Measurements from ENCODE around the gene GTF2H3.

GTF2H3 gene

GRCh38 chr12:123598522-123598921, 35.1 kb upstream of the GTF2H3 start:
- ATAC-seq: no peak
- TF ChIP-seq PATZ1 (CRISPR knock-in tag; IDR thresholded peaks at IDR 0.05; ENCODE audit: borderline replicate concordance): no peak
- TF ChIP-seq ZFP3 (CRISPR knock-in tag; IDR thresholded peaks at IDR 0.05): no peak
- no peak for TF ChIP-seq RARB (CRISPR knock-in tag; IDR thresholded peaks at IDR 0.05)
- no peak for TF ChIP-seq ZNF70 (CRISPR knock-in tag; IDR thresholded peaks at IDR 0.05)

DNA sequence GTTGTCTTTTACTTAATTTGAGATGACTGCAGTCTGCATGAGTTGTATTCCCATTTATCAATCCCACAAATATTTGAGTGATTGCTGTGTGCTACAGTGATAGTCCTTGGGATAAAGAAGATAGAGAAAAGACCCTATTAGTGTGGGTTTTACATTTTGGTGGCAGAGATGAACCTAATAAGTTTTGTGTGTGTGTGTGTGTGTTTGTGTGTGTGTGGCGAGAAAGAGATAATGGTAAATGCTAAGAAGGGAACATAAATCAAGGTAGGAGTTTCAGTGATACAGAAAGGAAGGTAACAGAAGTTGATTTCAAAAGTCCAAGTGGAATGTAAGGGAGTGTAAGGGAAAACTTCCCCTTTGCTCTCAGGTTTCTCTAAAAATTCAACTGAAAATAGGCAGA, 34.3 kb upstream of the GTF2H3 start:
- no peak for ATAC-seq
- no peak for TF ChIP-seq ARNTL (CRISPR knock-in tag; IDR thresholded peaks at IDR 0.05; ENCODE audit: borderline replicate concordance, low read depth)
- TF ChIP-seq ZFP30 (CRISPR knock-in tag; IDR thresholded peaks at IDR 0.05): no peak
- TF ChIP-seq GLIS3 (CRISPR knock-in tag; IDR thresholded peaks at IDR 0.05): no peak
- TF ChIP-seq, protein P1, sequence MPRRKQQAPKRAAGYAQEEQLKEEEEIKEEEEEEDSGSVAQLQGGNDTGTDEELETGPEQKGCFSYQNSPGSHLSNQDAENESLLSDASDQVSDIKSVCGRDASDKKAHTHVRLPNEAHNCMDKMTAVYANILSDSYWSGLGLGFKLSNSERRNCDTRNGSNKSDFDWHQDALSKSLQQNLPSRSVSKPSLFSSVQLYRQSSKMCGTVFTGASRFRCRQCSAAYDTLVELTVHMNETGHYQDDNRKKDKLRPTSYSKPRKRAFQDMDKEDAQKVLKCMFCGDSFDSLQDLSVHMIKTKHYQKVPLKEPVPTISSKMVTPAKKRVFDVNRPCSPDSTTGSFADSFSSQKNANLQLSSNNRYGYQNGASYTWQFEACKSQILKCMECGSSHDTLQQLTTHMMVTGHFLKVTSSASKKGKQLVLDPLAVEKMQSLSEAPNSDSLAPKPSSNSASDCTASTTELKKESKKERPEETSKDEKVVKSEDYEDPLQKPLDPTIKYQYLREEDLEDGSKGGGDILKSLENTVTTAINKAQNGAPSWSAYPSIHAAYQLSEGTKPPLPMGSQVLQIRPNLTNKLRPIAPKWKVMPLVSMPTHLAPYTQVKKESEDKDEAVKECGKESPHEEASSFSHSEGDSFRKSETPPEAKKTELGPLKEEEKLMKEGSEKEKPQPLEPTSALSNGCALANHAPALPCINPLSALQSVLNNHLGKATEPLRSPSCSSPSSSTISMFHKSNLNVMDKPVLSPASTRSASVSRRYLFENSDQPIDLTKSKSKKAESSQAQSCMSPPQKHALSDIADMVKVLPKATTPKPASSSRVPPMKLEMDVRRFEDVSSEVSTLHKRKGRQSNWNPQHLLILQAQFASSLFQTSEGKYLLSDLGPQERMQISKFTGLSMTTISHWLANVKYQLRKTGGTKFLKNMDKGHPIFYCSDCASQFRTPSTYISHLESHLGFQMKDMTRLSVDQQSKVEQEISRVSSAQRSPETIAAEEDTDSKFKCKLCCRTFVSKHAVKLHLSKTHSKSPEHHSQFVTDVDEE (CRISPR knock-in tag; IDR thresholded peaks at IDR 0.05): no peak
- no peak for TF ChIP-seq ZNF565 (CRISPR knock-in tag; conservative IDR thresholded peaks at IDR 0.05; ENCODE audit: low read depth)
- no peak for TF ChIP-seq RARB (CRISPR knock-in tag; IDR thresholded peaks at IDR 0.05)
- TF ChIP-seq ZFP3 (CRISPR knock-in tag; IDR thresholded peaks at IDR 0.05): no peak
- no peak for TF ChIP-seq CREB5 (CRISPR knock-in tag; IDR thresholded peaks at IDR 0.05; ENCODE audit: low read depth)

DNA sequence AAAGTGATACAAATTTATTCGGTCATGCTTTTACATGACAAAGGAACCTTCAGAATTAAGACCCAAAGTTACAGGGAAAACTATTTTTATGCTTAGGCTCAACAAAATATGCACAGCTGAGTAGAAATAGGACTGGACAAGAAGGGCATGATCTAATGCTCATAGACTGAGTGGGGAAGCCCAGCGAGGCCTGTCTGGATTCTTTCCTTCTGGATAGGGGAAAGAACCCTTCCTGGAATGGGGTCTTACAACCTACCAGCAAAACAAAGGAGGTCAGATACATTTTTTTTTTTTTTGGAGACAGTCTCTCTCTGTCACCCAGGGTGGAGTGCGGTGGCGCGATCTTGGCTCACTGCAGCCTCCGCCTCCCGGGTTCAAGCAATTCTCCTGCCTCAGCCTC, 33.9 kb upstream of the GTF2H3 start:
- TF ChIP-seq CSDC2 (CRISPR knock-in tag; IDR thresholded peaks at IDR 0.05) (no peak), ARNTL (CRISPR knock-in tag; IDR thresholded peaks at IDR 0.05; ENCODE audit: borderline replicate concordance, low read depth) (no peak), RARB (CRISPR knock-in tag; IDR thresholded peaks at IDR 0.05) (no peak), ZNF565 (CRISPR knock-in tag; conservative IDR thresholded peaks at IDR 0.05; ENCODE audit: low read depth) (no peak), ZC3H10 (CRISPR knock-in tag; IDR thresholded peaks at IDR 0.05) (no peak), TCF4 (CRISPR knock-in tag; IDR thresholded peaks at IDR 0.05; ENCODE audit: borderline replicate concordance) (no peak), OSR1 (CRISPR knock-in tag; IDR thresholded peaks at IDR 0.05) (no peak), ZFP30 (CRISPR knock-in tag; IDR thresholded peaks at IDR 0.05) (no peak), BACH2 (CRISPR knock-in tag; IDR thresholded peaks at IDR 0.05; ENCODE audit: borderline replicate concordance) (no peak), PPARA (CRISPR knock-in tag; IDR thresholded peaks at IDR 0.05; ENCODE audit: borderline replicate concordance) (no peak)
- TF ChIP-seq, protein P1 (CRISPR knock-in tag; IDR thresholded peaks at IDR 0.05): no peak
- TF ChIP-seq, protein P2, sequence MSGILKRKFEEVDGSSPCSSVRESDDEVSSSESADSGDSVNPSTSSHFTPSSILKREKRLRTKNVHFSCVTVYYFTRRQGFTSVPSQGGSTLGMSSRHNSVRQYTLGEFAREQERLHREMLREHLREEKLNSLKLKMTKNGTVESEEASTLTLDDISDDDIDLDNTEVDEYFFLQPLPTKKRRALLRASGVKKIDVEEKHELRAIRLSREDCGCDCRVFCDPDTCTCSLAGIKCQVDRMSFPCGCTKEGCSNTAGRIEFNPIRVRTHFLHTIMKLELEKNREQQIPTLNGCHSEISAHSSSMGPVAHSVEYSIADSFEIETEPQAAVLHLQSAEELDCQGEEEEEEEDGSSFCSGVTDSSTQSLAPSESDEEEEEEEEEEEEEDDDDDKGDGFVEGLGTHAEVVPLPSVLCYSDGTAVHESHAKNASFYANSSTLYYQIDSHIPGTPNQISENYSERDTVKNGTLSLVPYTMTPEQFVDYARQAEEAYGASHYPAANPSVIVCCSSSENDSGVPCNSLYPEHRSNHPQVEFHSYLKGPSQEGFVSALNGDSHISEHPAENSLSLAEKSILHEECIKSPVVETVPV (CRISPR knock-in tag; IDR thresholded peaks at IDR 0.05): no peak
- no peak for ATAC-seq

Measured in SK-N-SH treated with all-trans-retinoic acid at 6 μM for 48 hours (cell line).